Measurements from ENCODE around the gene JAK1.

The JAK1 gene

GRCh38 chr1:64936956-64937355 is 29.4 kb downstream of the JAK1 start:
- Histone ChIP-seq H3K4me3 (no peak overlapping the region), H3K27me3 (no peaks in the 10 kb centered on the region), H3K4me1 (peaks cover 0 to 59% (median 30%) of the 10 kb centered on the region in 4 donors), H3K36me3 (no peaks in the 10 kb centered on the region), H3K27ac (no peak overlapping the region), H3K9me3 (no peaks in the 10 kb centered on the region)
- intact Hi-C loops (cut with DNase I; ENCODE audit: low total_unique reads), result no loop called here
- no peak for DNase-seq
- TF ChIP-seq CTCF (IDR thresholded peaks at IDR 0.05), result no peak

GRCh38 chr1:64935551-64936155 is 30.7 kb downstream of the JAK1 start:
- TF ChIP-seq CTCF (IDR thresholded peaks at IDR 0.05), result no peak
- intact Hi-C loops (cut with DNase I; ENCODE audit: low total_unique reads), result no loop called here
- Histone ChIP-seq H3K4me3 (no peak overlapping the region), H3K4me1 (peaks cover 0 to 53% (median 27%) of the 10 kb centered on the region in 4 donors), H3K27ac (no peak overlapping the region), H3K36me3 (no peaks in the 10 kb centered on the region), H3K9me3 (no peaks in the 10 kb centered on the region), H3K27me3 (no peaks in the 10 kb centered on the region)
- DNase-seq, result no peak

- no peaks in the 10 kb centered on the region for H3K27me3 ChIP-seq
- H3K4me3 ChIP-seq, result no peak overlapping the region
- H3K4me1 ChIP-seq, result peaks cover 0 to 53% (median 27%) of the 10 kb centered on the region in 4 donors
- no peak for DNase-seq
- no peaks in the 10 kb centered on the region for H3K36me3 ChIP-seq
- intact Hi-C loops (cut with DNase I; ENCODE audit: low total_unique reads), result no loop called here
- peak overlapping the region; percentile 58 to 70 for H3K27ac ChIP-seq
- TF ChIP-seq CTCF (IDR thresholded peaks at IDR 0.05), result no peak
- no peaks in the 10 kb centered on the region for H3K9me3 ChIP-seq
Observed at GRCh38 chr1:64934878-64935275, 31.5 kb downstream of the JAK1 start.

- H3K4me3 ChIP-seq, result no peak overlapping the region
- DNase-seq, result peak in 1 of 2 donors; percentile 41
- H3K4me1 ChIP-seq, result peaks cover 0 to 53% (median 27%) of the 10 kb centered on the region in 4 donors
- intact Hi-C loops (cut with DNase I; ENCODE audit: low total_unique reads), result no loop called here
- H3K27ac ChIP-seq, result peak overlapping the region; percentile 58 to 70
- no peaks in the 10 kb centered on the region for H3K27me3 ChIP-seq
- no peaks in the 10 kb centered on the region for H3K36me3 ChIP-seq
- no peaks in the 10 kb centered on the region for H3K9me3 ChIP-seq
- TF ChIP-seq CTCF (IDR thresholded peaks at IDR 0.05), result no peak
Observed at GRCh38 chr1:64934115-64934877, 32.1 kb downstream of the JAK1 start.

GRCh38 chr1:64933296-64934070 is 32.9 kb downstream of the JAK1 start:
- intact Hi-C loops (cut with DNase I; ENCODE audit: low total_unique reads), result no loop called here
- peak; percentile 63 to 78 for DNase-seq
- Histone ChIP-seq H3K27me3 (no peaks in the 10 kb centered on the region), H3K36me3 (no peaks in the 10 kb centered on the region), H3K4me3 (no peak overlapping the region), H3K27ac (peak overlapping the region; percentile 58 to 70), H3K4me1 (peaks cover 0 to 53% (median 27%) of the 10 kb centered on the region in 4 donors), H3K9me3 (no peaks in the 10 kb centered on the region)
- TF ChIP-seq CTCF (IDR thresholded peaks at IDR 0.05), result no peak

Data from tibial artery (tissue), 4 donors.